ENCODE measurements around the gene MBD3L4. TPM values are rescaled to one million over a fixed set of nuclear protein-coding genes. Genes with fewer than 3 reads are reported as not detected.
"Not testable (repeated sequence)": the region's sequence is repeated elsewhere in the genome, so short reads cannot be mapped to it uniquely, and the experiment has no call there.

The MBD3L4 gene
- total and polyA plus RNA-seq, 8 donors = not detected

DNA sequence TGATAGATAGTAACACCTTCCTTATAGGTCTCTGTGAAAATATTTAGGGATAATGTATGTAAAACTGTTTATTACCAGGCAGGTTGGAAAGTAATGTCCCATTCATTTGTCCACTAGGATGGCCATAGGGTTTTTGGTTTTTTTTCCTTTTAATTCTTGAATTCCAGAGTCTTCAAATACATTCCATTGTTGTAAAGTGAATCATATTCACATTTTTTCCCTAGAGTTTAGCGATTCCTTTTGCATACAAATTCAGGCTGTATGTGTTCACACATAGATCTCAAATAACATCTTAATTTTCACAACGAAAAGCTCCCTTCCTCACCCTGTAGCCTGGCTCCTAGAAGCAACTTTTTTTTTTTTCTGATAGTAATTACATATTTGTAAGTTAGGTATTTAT is 27.7 kb upstream of the MBD3L4 start:
- H3K4me3 ChIP-seq = no peak overlapping the region
- TF ChIP-seq, protein P1, sequence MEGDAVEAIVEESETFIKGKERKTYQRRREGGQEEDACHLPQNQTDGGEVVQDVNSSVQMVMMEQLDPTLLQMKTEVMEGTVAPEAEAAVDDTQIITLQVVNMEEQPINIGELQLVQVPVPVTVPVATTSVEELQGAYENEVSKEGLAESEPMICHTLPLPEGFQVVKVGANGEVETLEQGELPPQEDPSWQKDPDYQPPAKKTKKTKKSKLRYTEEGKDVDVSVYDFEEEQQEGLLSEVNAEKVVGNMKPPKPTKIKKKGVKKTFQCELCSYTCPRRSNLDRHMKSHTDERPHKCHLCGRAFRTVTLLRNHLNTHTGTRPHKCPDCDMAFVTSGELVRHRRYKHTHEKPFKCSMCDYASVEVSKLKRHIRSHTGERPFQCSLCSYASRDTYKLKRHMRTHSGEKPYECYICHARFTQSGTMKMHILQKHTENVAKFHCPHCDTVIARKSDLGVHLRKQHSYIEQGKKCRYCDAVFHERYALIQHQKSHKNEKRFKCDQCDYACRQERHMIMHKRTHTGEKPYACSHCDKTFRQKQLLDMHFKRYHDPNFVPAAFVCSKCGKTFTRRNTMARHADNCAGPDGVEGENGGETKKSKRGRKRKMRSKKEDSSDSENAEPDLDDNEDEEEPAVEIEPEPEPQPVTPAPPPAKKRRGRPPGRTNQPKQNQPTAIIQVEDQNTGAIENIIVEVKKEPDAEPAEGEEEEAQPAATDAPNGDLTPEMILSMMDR (IDR thresholded peaks at IDR 0.05) = no peak
- no peaks in the 10 kb centered on the region for H3K9me3 ChIP-seq
- H3K36me3 ChIP-seq = peaks cover 0 to 22% of the 10 kb centered on the region in 2 donors
- peaks cover 6 to 17% of the 10 kb centered on the region in 2 donors for H3K4me1 ChIP-seq
- no peaks in the 10 kb centered on the region for H3K27me3 ChIP-seq
- DNase-seq (no peak), ATAC-seq (no peak)
- intact Hi-C loops (cut with DNase I) = no loop called here
- H3K27ac ChIP-seq = no peak overlapping the region

DNA sequence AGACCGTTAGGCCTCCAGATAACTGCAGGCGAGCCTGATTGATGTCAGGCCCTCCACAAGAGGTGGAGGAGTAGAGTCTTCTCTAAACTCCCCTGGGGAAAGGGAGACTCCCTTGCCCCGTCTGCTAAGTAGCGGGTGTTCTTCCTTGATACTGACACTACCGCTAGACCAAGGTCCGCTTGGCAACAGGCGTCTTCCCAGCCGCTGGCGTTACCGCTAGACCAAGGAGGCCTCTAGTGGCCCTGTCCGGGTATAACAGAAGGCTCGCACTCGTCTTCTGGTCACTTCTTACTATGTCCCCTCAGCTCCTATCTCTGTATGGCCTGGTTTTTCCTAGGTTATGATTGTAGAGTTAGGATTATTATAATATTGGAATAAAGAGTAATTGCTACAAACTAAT is 27.1 kb upstream of the MBD3L4 start:
- H3K4me3 ChIP-seq; intact Hi-C loops (cut with DNase I); H3K27me3 ChIP-seq; ATAC-seq; H3K27ac ChIP-seq; H3K9me3 ChIP-seq; DNase-seq: not testable (repeated sequence)
- H3K36me3 ChIP-seq = peaks cover 0 to 16% of the 10 kb centered on the region in 2 donors
- TF ChIP-seq, protein P1 (IDR thresholded peaks at IDR 0.05) = peak in 1 of 2 donors; percentile 24
- peaks cover 6 to 17% of the 10 kb centered on the region in 2 donors for H3K4me1 ChIP-seq

DNA sequence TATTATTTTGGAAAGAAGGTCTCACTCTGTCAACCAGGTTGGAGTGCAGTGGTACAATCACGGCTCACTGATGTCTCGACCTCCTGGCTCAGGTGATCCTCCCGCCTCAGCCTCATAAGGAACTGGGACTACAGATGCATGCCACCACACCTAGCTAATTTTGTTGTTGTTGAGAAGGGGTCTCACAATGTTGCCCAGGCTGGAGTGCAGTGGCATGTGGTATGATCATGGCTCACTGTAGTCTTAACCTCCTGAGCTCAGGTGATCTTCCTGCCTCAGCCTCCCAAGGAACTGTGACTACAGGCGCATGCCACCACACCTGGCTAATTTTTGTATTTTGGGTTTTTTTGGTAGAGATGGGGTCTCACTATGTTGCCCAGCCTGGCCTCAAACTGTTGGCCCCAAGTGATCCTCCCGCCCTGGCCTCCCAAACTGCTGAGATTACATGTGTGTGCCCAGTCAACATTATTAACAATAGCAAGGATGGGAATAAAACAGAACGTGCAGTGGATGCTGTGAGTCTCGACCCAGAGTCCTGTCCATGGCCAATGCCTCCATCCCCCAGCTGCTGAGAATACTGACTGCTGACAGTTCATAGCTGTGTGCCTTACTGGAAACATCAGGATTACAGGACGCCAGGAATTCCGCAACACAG is 23.9 kb upstream of the MBD3L4 start:
- Histone ChIP-seq H3K36me3 (no peaks in the 10 kb centered on the region), H3K27me3 (no peaks in the 10 kb centered on the region), H3K4me3 (no peak overlapping the region), H3K27ac (no peak overlapping the region), H3K4me1 (peaks cover 0 to 3% of the 10 kb centered on the region in 2 donors), H3K9me3 (no peaks in the 10 kb centered on the region)
- intact Hi-C loops (cut with DNase I) = no loop called here
- TF ChIP-seq, protein P1 (IDR thresholded peaks at IDR 0.05) = no peak
- ATAC-seq (no peak), DNase-seq (no peak)

DNA sequence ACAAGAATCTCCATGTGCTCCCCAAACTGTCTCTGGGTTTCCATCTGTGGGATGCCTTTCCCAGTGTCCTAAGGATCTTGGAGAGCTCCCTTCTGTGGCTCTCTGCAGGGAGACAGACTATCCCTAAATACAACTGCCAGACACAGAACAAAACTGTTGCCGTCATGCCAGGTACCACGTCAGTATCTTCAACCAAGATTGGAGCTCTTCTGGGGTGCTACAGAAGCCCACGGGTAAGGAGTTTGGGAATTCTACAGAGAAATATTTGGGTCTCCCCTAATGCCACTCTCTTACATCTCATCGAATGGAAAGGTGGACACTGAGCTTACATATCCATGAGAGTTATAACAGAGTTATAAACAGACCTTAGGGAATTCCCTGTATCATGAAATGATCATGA is 23.4 kb upstream of the MBD3L4 start:
- Histone ChIP-seq H3K4me3 (no peak overlapping the region), H3K27me3 (no peaks in the 10 kb centered on the region), H3K4me1 (no peaks in the 10 kb centered on the region), H3K9me3 (no peaks in the 10 kb centered on the region), H3K36me3 (no peaks in the 10 kb centered on the region), H3K27ac (no peak overlapping the region)
- TF ChIP-seq, protein P1 (IDR thresholded peaks at IDR 0.05) = no peak
- no peak for DNase-seq
- no peak for ATAC-seq
- intact Hi-C loops (cut with DNase I) = no loop called here

DNA sequence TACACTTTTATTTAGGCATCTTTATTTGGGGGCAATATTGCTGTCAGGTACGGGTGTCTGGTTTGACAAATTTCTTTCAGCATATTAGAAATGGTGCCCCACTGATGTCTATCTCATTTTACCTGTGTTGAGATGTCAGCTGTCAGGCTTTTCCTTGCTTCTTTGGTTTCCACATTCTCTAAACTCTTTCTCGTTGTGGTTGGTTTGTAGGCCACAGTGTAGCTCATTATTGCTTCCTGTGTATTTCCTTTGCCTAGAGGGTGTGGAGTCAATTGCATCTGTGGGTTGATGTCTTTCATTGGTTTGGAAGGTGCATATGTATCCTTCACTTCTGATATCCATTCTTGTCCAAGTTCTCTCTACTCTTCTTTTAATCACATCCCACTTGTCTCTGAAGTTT is 20.0 kb upstream of the MBD3L4 start:
- DNase-seq; H3K4me1 ChIP-seq; ATAC-seq; H3K4me3 ChIP-seq; H3K27me3 ChIP-seq; H3K9me3 ChIP-seq; H3K27ac ChIP-seq; intact Hi-C loops (cut with DNase I); H3K36me3 ChIP-seq: not testable (repeated sequence)

DNA sequence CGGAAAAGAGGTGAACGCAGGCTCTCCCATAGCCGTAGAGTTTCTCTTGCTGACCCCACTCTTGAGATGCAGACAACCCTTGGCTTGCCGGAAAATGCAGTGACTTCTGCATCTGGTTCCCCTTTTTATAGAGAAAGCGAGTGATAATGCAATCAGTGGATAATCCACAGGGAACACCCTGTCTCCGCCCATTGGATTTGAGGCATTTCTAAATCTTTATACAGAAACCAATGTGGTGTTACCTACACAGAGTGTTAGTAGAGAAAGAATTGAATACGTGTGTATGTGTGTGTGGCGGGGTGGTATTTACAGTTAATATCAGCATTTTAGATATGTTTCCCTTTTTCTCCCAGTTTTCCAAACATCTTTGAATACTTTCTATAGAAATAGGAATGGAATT is 18.6 kb upstream of the MBD3L4 start, which contains the start of gene MBD3L3:
TSS of gene MBD3L3 (minus strand) at position 101 of the 400 bp plus-strand sequence. CDS start at position 30, 71 bp downstream.
- intact Hi-C loops (cut with DNase I) = not testable (repeated sequence)

DNA sequence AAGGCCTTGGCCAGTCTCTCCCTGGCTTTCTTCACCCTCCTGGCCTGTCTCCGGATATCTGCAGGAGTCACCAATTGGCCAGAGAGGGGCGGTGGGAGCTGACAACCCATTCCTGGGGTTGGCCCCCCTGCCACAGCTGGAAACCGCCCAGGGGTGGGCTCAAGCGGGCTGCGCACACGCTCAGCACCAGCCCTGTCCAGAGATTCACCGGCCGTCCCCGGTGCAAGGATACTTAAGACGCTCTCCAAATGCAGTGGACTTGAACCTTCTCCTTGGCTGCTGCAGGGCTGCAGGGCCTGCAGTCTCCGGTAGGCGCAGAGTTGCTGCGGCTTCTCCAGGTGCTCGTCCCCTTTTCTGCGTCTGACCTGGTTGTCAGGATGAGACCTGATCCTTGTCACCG is 16.4 kb upstream of the MBD3L4 start:
- H3K27me3 ChIP-seq; H3K4me1 ChIP-seq; ATAC-seq; intact Hi-C loops (cut with DNase I); H3K36me3 ChIP-seq; H3K4me3 ChIP-seq; H3K27ac ChIP-seq; H3K9me3 ChIP-seq: not testable (repeated sequence)
- DNase-seq = peak in 1 of 4 donors; percentile 40

More for the DNA sequence above, 18.6 kb upstream of the MBD3L4 start, which contains the start of gene MBD3L3:
- H3K9me3 ChIP-seq, H3K4me3 ChIP-seq, DNase-seq, H3K4me1 ChIP-seq, H3K27me3 ChIP-seq, ATAC-seq, H3K36me3 ChIP-seq, H3K27ac ChIP-seq: not testable (repeated sequence)

DNA sequence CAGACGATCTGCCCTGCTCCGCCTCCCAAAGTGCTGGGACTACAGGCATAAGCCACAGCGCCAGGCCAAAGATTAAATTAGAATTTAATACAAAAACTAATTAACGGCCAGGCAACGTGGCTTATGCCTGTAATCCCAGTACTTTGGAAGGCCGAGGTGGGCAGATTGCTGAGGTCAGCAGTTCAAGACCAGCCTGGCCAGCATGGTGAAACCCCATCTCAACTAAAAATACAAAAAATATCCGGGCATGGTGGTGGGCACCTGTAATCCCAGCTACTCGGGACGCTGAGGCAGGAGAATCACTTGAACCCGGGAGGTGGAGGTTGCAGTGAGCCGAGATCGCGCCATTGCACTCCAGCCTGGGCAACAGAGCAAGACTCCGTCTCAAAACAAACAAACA is 15.7 kb upstream of the MBD3L4 start:
- H3K27ac ChIP-seq; H3K4me3 ChIP-seq; H3K4me1 ChIP-seq; H3K36me3 ChIP-seq; ATAC-seq; DNase-seq; H3K27me3 ChIP-seq; intact Hi-C loops (cut with DNase I); H3K9me3 ChIP-seq: not testable (repeated sequence)

DNA sequence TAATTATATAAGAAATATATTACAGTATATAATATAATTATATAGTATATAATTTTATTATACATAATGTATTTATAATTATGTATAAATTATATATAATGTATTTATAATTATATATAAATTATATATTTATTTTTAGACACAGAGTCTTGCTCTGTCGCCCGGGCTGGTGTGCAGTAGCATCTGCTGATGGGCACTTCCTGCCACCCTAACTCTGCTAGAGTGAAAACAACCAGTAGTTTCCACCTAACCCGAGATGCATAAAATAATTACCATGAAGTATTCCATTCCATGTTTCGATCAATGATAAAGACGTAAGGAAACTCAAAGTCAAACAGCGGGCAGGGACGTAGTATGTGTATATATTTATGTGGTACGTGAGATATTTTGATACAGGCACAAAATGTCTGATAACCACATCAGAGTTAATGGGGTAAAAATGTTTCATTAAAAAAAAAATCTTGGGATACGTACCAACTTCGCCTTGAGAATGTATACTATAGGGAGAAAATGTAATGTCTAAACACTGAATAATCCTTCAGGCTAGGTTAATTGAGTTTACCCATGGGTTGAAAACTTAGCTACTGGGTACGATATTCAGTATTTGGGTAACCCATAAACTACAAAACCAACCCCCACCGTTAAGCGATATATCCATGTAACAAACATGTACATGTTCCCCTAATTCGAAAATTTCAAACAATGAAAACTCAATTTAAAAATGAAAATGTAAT is 14.8 kb upstream of the MBD3L4 start:
- H3K9me3 ChIP-seq; H3K27ac ChIP-seq; H3K4me3 ChIP-seq; H3K27me3 ChIP-seq; H3K4me1 ChIP-seq; H3K36me3 ChIP-seq; DNase-seq; ATAC-seq; intact Hi-C loops (cut with DNase I): not testable (repeated sequence)
